GM21576 (cell line): ENCODE data around the gene ANO4.
"Not testable (repeated sequence)": the region's sequence is repeated elsewhere in the genome, so short reads cannot be mapped to it uniquely, and the experiment has no call there.

Experiments
- ATAC-seq: cut with Tn5 transposase; IDR thresholded peaks from one replicate; pipeline ENCODE4 v1.9.1; 2021; ENCODE audit warnings: mild to moderate bottlenecking, moderate library complexity; ENCODE audit not compliant: unreplicated experiment

Gene ANO4

DNA sequence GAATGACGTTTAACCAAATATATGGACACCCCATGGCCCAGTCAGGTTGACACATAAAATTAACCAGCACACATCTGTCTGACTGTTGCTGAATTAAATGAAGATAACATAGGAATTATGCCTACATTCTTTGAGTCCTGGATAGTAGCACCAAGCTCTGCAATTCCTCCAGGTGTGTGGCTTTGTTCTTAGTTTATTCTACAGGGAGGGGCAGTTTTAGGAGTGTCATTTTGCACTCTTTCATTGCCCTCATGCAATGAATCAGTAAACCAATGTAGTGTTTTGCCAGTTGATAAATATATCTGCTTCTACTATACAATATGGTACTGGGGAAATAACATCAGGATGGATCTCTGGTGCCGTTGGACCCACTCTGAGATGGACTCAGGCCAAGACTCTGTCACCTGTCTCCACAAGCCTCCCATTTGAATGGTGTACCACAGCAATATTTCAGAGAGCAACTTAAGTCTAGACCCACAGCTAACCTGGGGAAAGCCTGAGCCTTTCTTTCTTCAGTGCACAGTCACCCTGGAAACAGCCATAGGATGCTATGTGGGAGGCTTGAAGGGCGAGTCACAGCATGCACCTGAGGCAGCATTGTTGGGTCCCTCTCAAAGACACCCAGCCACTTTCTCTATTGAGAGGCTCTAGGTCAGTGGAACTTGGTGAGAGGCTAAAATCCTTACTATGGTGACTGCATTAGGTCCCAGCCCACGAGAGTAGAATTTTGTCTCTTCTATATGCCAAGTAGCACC is 73.2 kb downstream of the ANO4 start:
- no peak for ATAC-seq

DNA sequence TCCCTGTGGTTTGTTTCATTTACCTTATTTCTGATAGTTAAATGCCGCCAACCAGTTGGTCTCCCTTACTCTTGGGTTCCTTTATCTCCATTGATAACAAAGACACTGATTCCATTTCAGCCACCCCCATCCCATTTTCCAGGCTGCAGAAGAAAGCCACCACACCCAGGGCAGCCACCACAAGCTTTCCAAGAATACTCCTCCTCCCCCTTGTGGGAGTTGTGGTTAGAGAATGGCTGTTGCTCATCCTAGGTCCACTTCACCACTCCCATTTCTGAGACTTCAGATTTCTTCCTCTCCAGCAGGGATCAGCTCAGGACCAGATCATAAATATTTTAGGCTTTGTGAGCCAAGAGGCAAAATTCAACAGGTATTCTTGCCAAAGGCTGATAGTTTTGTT is 73.9 kb downstream of the ANO4 start:
- ATAC-seq = no peak

DNA sequence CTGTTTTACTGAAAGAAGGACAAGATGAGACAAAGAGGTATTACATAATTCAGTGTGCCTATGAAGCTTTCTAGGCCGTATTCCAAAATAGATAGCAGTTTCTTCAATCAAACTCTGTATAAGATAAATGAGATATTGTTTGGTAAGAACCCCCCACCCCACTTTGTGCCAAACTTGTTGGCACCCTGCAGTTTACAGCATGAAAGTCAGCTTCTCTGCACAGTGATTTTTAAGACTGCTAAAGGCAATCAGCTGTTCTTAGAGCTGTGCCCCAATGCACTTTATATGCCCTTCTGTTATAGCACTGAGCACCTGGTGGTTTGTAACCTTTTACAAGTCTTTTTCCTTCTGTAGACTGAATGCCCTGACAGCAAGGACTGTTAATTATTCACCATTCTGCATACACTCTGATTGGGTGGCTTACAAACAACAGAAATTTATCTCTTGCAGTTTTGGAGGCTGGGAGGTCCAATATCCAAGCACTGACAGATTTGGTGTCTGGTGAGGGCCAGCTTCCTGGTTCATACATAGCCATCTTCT is 76.7 kb downstream of the ANO4 start:
- no peak for ATAC-seq

GRCh38 chr12:100875156-100875555 is 80.6 kb downstream of the ANO4 start:
- no peak for ATAC-seq

GRCh38 chr12:100875771-100876170 is 81.2 kb downstream of the ANO4 start:
- ATAC-seq = no peak

DNA sequence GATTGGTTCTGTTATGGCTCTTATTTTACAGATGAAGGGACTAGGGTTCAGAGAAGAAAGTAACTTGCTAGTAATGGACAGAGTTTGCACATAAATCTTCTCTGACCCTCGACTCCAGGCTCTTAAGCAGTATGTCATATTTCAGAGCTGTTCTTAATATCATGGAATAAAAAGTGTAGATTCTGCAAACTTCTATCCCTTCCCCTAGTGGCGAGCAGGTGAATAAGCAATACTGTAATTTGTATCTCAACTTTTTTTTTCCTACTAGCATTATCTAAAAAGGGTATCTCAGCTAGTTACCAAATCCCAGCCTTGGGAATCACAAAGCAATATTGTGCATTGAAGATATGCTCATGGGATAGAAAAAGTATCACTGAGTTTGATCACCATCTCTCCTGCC is 83.2 kb downstream of the ANO4 start:
- no peak for ATAC-seq

DNA sequence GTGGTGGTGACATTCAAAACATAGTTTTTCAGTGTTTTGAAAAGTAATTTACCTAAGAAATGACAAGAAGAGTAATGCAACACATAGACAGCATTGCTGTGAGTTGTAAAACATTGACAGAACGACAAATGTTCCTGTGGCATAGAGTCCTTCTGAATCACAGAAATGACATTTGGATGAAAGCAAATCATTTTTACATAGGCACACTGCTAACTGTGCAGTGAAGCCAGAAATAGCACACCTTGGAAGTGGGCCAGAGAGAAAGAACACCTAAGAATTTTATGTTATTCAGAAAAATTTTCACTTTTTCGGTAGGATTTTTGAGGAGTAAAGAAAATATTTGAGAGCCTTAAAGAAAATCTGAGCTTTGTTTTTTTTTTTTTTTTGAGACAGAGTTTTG is 100.6 kb downstream of the ANO4 start:
- ATAC-seq = no peak

GRCh38 chr12:100896192-100896591 is 101.6 kb downstream of the ANO4 start:
- ATAC-seq = no peak

DNA sequence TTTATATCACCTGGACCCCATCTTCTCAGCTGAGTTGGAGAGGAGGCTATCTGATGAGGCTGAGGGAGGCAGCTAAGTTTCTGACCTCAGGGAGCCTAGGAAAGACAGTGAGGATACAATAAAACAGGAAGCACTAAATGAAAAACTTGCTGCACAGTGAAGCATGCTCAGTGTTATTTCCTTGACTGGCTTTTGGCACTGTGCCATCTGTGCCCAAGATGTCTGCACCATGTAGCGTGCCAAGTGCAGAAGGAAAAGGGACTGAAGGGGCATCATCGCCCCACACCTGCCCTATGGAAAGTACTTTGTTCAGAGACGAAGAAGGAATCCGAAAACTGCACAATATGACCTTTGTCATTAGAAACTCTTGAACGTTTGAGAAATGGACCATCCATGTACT is 102.7 kb downstream of the ANO4 start:
- ATAC-seq = no peak

DNA sequence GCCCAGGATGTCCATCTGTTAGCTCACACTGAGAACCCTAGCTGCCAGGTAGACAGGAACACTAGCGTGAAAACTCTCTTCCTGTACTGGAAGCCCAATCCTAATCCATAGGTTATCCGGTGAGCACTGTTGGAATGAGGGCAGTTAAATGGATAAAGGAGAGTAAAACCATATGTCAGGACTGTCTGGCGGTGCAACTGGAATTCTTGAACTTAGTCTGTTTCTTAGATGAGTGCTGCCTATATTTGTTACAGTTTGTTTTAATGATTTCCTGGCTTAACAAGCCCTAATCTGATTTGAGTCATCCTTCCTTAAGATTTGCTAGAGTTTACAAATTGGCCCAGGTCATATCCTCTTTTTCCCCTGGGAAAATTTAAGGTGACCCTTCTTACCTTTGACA is 104.7 kb downstream of the ANO4 start:
- ATAC-seq = no peak

- no peak for ATAC-seq
These were observed 106.2 kb downstream of the ANO4 start for GRCh38 chr12:100900808-100901207.

DNA sequence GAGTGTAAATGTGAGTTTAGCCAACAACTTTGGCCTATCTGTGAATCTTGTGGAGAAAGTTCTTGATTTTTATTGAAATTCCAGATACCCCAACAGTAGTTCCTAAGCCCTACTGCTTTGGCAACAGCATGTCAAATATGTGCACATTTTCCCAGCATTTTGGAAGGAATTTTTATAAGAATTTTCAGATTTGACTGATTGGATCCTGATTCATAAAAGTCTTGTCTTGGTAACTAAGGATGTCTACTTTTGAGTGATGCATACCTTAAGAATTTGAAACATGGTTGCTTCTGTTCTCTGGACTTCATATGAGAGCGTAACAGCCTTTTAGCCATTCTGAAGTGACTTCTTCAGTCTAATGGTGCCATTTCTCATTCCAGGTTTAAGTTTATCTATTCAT is 106.7 kb downstream of the ANO4 start:
- no peak for ATAC-seq

GRCh38 chr12:100904270-100904669 is 109.7 kb downstream of the ANO4 start:
- no peak for ATAC-seq

DNA sequence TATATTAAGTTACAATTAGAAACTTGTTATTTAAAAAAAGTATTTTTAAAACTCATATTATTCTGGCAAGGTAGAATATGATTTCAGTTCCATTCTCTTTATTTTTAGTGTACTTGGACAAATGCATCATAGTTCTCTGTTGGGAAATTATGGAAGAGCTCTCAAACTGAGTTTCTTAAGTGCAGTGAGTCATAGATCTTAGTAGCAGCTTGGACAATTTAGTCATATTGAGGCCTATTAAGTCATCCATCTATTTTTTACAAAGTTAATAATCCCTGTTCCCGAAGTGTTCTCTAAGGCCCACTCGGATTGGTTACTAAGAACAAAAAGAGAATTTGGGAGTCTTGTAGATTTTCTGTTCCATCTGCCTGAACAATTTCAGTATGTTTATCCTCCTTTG is 113.9 kb downstream of the ANO4 start:
- no peak for ATAC-seq

GRCh38 chr12:100913872-100914592 is 119.5 kb downstream of the ANO4 start:
- no peak for ATAC-seq

DNA sequence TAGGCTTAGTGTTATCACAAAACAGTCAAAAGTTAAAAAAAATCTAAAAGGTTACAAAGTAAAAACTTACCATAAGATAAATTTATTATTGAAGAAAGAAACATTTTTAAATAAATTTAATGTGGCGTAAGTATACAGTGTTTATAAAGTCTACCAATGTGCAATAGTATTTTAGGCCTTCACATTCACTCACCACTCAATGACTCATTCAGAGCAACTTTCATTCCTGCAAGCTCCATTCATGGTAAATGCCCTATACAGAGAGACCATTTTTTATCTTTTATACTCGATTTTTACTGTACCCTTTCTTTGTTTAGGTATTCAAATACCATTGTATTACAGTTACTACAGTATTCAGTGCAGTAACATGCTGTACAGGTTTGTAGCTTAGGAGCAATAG is 124.5 kb downstream of the ANO4 start:
- ATAC-seq = no peak

DNA sequence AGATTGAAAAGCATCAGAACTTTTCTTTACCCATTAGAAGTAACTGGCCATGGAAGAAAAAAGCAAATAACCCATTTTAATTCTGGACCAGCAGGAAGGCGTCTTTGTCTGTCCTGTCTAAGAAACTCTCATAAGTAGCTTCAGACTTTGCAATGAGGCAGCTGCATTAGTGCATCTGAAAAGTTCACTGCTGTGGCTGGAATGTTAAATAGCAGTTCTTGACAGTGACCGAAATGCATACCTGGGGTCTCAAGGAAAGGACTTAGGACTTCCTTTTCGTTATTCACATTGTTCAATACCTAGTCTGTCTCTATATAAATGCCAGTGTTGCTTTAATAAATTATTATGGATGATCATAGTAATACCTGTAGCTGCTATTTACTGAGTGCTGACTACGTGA is 125.9 kb downstream of the ANO4 start:
- no peak for ATAC-seq

- no peak for ATAC-seq
These were observed 132.2 kb downstream of the ANO4 start for GRCh38 chr12:100926669-100927248.

GRCh38 chr12:100927826-100928225 is 133.2 kb downstream of the ANO4 start:
- no peak for ATAC-seq

- no peak for ATAC-seq
These were observed 138.0 kb downstream of the ANO4 start for GRCh38 chr12:100932571-100932970.

- not testable (repeated sequence) for ATAC-seq
These were observed 139.0 kb downstream of the ANO4 start for GRCh38 chr12:100933531-100933930.

DNA sequence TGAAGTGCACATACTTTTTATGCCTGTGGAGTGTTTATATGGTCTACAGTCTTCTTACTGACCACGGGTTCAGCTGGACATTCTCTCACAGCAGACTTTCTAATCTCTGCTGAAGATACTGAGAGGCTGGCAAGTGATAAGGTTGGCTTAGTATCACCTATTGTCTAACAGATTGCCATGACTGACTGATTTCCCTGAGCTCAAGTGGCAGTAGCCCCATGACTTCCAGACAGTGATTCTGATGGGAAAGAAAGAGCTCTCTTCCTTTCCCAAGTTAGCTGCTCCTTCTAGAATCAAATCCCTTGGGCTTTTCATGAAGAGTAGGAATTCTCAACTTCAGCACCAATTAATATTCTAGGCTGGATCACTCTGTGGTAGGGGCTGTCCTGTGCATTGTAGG is 141.4 kb downstream of the ANO4 start:
- no peak for ATAC-seq
